K562 (cell line): ENCODE results near the gene RASSF10. TPM values are rescaled to one million over a fixed set of nuclear protein-coding genes. Genes with fewer than 3 reads are reported as not detected.

Source experiments
- ETV5 ChIP-seq: sonication (generic); formaldehyde crosslinking; IDR thresholded peaks from 2 replicates; pipeline ENCODE4 v1.4.0; 2020; ENCODE audit warnings: low read depth, mild to moderate bottlenecking, missing genetic modification reagents
- HDAC1 ChIP-seq, 2 experiments: fragments of 450-650 bp; IDR thresholded peaks; 2 replicates each; pipeline ENCODE4 v1.6.1; 2016 to 2017; ENCODE audit warnings: inconsistent platforms in 1 of 2, mild to moderate bottlenecking in 1 of 2, moderate library complexity in 1 of 2
- MAFK ChIP-seq: IDR thresholded peaks from 2 replicates; pipeline ENCODE4 v1.6.1; 2011; ENCODE audit warnings: low read length, improper control_type of control experiment
- MCM2 ChIP-seq: fragments of 450-650 bp; IDR thresholded peaks from 2 replicates; pipeline ENCODE4 v1.6.1; 2017; ENCODE audit warnings: low read depth, mild to moderate bottlenecking
- PTTG1 ChIP-seq: fragments of 450-650 bp; IDR thresholded peaks from 2 replicates; pipeline ENCODE4 v1.6.1; 2016; ENCODE audit warnings: low read depth, mild to moderate bottlenecking, missing genetic modification characterization, missing compliant biosample characterization
- TAF7 ChIP-seq: fragments of 450-650 bp; IDR thresholded peaks from 2 replicates; pipeline ENCODE4 v1.6.1; 2016; ENCODE audit warnings: missing genetic modification characterization, missing compliant biosample characterization
- TBL1XR1 ChIP-seq, 2 experiments: IDR thresholded peaks; 2 replicates each; pipeline ENCODE4 v1.6.1; 2012; ENCODE audit warnings: improper control_type of control experiment in 2 of 2, low read length in 2 of 2, mild to moderate bottlenecking in 1 of 2
- TEAD1 ChIP-seq, 2 experiments: fragments of 450-650 bp in 1 of 2; sonication (generic) in 1 of 2; formaldehyde crosslinking; IDR thresholded peaks; 2 replicates each; pipeline versions ENCODE4 v1.4.0 to v1.8.0; 2020 to 2022; ENCODE audit warnings: mild to moderate bottlenecking in 2 of 2, missing genetic modification reagents in 1 of 2
- VEZF1 ChIP-seq: fragments of 200-800 bp; sonication (Bioruptor generic); IDR thresholded peaks from 2 replicates; pipeline ENCODE4 v1.6.1; 2017; ENCODE audit warnings: missing genetic modification characterization, missing compliant biosample characterization
- ZFP30 ChIP-seq: fragments of 250-450 bp; sonication (Bioruptor Pico); IDR thresholded peaks from 2 replicates; pipeline ENCODE4 v1.8.0; 2022; ENCODE audit warnings: moderate library complexity, mild to moderate bottlenecking, inconsistent platforms, borderline replicate concordance
- ZFPM2 ChIP-seq: fragments of 250-450 bp; sonication (Bioruptor Pico); IDR thresholded peaks from 2 replicates; pipeline ENCODE4 v1.5.1; 2022; ENCODE audit warnings: mild to moderate bottlenecking
- ZNF263 ChIP-seq: sonication (generic); formaldehyde crosslinking; IDR thresholded peaks from 2 replicates; pipeline ENCODE4 v1.8.0; 2022; ENCODE audit warnings: mild to moderate bottlenecking, missing genetic modification reagents, borderline replicate concordance
- ZNF436 ChIP-seq: fragments of 250-450, 450-650 bp; sonication (Bioruptor Pico); formaldehyde crosslinking; IDR thresholded peaks from 2 replicates; pipeline ENCODE4 v1.7.0; 2020; ENCODE audit warnings: mild to moderate bottlenecking
- polyA plus RNA-seq, 8 experiments: library from polyadenylated mRNA; depleted of rRNA in 4 of 8; stranded (reverse) in 5 of 8; unstranded in 3 of 8; fragments of >200 nt; fragmentation: Nextera tagmentation in 2 of 8; fragmentation: Illumina TruSeq in 1 of 8; extraction: Ambion mirVana in 2 of 8; extraction: Trizol in 1 of 8; gene quantifications; 2 replicates each; pipeline versions ENCODE4 v1.2.1 to v1.2.3, GENCODE V29; 2011 to 2014; ENCODE audit warnings: inconsistent platforms in 1 of 8, missing spikeins in 1 of 8
- total RNA-seq, 7 experiments: library from RNA; depleted of rRNA in 6 of 7; stranded (reverse); fragments of >200 nt in 6 of 7; fragmentation: Illumina TruSeq in 2 of 7; extraction: Trizol in 2 of 7; gene quantifications; 2 replicates each; pipeline versions ENCODE4 v1.2.1 to v1.2.3, GENCODE V29; 2011 to 2021; ENCODE audit warnings: low replicate concordance in 1 of 7
- TF ChIP-seq, protein P1 (sequence below): sonication (generic); formaldehyde crosslinking; IDR thresholded peaks from 2 replicates; pipeline ENCODE4 v1.8.1; 2023; ENCODE audit warnings: missing genetic modification reagents, mild to moderate bottlenecking, borderline replicate concordance
- TF ChIP-seq, protein P2 (sequence below): IDR thresholded peaks from 2 replicates; pipeline ENCODE4 v1.6.1; 2012; ENCODE audit warnings: low read depth, low read length, improper control_type of control experiment, borderline replicate concordance

Gene RASSF10
- total and polyA plus RNA-seq, 9 of the 15 experiments (the other 6 are each of a cell fraction or from before 2014, with no cell fraction given) = not detected

DNA sequence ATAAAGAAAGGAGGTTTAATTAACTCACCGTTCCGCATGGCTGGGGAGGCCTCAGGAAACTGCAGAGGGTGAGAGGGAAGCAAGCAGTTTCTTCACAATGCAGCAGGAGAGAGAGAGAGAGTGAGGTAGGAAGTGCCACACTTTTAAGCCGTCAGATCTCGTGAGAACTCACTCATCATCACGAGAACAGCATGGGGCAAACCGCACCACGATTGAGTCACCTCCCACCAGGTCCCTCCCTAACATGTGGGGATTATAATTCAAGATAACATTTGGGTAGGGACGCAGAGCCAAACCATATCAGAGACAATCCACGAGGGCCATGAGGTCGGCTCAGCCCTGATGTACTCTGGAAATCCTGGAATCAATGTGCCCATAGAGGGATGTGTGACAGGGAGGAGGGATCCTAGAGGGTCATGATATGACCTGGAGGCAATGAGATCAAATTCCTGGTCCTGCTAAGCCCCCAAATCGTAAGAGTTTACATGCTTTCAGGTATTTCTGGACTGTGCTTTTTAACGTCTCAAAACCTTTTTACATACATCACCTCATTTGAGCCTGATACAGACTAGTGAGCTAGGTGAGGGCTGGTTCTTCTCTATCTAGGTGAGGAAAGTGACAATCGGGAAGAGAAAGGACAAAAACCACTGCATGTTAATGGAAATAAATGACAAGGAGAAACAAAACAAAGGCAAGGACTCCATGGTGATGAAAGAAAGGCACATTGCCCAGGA lies 19.5 kb upstream of the RASSF10 start (continued):
- TF ChIP-seq TBL1XR1 (IDR thresholded peaks at IDR 0.05; ENCODE audit: low read length in 2 of 2) = peak in 1 of 2 experiments; percentile 92; a peak in 2 of 4 replicates
- peak; percentile 75 for TF ChIP-seq VEZF1
- no peak for TF ChIP-seq MCM2
- no peak for TF ChIP-seq ZFP30 (CRISPR knock-in tag)
- TF ChIP-seq, protein P1, sequence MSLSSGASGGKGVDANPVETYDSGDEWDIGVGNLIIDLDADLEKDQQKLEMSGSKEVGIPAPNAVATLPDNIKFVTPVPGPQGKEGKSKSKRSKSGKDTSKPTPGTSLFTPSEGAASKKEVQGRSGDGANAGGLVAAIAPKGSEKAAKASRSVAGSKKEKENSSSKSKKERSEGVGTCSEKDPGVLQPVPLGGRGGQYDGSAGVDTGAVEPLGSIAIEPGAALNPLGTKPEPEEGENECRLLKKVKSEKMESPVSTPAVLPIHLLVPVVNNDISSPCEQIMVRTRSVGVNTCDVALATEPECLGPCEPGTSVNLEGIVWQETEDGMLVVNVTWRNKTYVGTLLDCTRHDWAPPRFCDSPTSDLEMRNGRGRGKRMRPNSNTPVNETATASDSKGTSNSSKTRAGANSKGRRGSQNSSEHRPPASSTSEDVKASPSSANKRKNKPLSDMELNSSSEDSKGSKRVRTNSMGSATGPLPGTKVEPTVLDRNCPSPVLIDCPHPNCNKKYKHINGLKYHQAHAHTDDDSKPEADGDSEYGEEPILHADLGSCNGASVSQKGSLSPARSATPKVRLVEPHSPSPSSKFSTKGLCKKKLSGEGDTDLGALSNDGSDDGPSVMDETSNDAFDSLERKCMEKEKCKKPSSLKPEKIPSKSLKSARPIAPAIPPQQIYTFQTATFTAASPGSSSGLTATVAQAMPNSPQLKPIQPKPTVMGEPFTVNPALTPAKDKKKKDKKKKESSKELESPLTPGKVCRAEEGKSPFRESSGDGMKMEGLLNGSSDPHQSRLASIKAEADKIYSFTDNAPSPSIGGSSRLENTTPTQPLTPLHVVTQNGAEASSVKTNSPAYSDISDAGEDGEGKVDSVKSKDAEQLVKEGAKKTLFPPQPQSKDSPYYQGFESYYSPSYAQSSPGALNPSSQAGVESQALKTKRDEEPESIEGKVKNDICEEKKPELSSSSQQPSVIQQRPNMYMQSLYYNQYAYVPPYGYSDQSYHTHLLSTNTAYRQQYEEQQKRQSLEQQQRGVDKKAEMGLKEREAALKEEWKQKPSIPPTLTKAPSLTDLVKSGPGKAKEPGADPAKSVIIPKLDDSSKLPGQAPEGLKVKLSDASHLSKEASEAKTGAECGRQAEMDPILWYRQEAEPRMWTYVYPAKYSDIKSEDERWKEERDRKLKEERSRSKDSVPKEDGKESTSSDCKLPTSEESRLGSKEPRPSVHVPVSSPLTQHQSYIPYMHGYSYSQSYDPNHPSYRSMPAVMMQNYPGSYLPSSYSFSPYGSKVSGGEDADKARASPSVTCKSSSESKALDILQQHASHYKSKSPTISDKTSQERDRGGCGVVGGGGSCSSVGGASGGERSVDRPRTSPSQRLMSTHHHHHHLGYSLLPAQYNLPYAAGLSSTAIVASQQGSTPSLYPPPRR = 0 out of 2 replicates have a peak, but pooled peaks have one; percentile 48
- no peak for TF ChIP-seq MAFK
- TF ChIP-seq ETV5 (CRISPR knock-in tag) = no peak; the same call in 1 of the 2 replicates
- TF ChIP-seq ZFPM2 = no peak
- TF ChIP-seq TAF7 (tag) = peak; percentile 77
- peak in 1 of 2 experiments; percentile 89; a peak in 2 of 4 replicates for TF ChIP-seq HDAC1 (IDR thresholded peaks at IDR 0.05)
- TF ChIP-seq ZNF436 (CRISPR knock-in tag) = no peak
- TF ChIP-seq ZNF263 (CRISPR knock-in tag) = no peak
- TF ChIP-seq PTTG1 = no peak
- peak in 1 of 2 experiments; percentile 56; a peak in 1 of 4 replicates for TF ChIP-seq TEAD1 (CRISPR knock-in tag; IDR thresholded peaks at IDR 0.05)
- TF ChIP-seq, protein P2, sequence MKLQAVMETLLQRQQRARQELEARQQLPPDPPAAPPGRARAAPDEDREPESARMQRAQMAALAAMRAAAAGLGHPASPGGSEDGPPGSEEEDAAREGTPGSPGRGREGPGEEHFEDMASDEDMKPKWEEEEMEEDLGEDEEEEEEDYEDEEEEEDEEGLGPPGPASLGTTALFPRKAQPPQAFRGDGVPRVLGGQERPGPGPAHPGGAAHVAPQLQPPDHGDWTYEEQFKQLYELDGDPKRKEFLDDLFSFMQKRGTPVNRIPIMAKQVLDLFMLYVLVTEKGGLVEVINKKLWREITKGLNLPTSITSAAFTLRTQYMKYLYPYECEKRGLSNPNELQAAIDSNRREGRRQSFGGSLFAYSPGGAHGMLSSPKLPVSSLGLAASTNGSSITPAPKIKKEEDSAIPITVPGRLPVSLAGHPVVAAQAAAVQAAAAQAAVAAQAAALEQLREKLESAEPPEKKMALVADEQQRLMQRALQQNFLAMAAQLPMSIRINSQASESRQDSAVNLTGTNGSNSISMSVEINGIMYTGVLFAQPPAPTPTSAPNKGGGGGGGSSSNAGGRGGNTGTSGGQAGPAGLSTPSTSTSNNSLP = peak; percentile 78; the same call in 1 of the 2 replicates
